Smooth muscle cell of the coronary artery (primary cell): ENCODE data around the gene PRTG. TPM values are rescaled to one million over a fixed set of nuclear protein-coding genes. Genes with fewer than 3 reads are reported as not detected.

Experiments used
- total RNA-seq: library from RNA; depleted of rRNA; stranded (reverse); fragments of >200 nt; gene quantifications from 2 replicates; pipeline ENCODE4 v1.2.3, GENCODE V29; 2014; ENCODE audit warnings: low replicate concordance

Gene PRTG
- total RNA-seq, result 0.70 and 2.0 TPM in 2 replicates

DNA sequence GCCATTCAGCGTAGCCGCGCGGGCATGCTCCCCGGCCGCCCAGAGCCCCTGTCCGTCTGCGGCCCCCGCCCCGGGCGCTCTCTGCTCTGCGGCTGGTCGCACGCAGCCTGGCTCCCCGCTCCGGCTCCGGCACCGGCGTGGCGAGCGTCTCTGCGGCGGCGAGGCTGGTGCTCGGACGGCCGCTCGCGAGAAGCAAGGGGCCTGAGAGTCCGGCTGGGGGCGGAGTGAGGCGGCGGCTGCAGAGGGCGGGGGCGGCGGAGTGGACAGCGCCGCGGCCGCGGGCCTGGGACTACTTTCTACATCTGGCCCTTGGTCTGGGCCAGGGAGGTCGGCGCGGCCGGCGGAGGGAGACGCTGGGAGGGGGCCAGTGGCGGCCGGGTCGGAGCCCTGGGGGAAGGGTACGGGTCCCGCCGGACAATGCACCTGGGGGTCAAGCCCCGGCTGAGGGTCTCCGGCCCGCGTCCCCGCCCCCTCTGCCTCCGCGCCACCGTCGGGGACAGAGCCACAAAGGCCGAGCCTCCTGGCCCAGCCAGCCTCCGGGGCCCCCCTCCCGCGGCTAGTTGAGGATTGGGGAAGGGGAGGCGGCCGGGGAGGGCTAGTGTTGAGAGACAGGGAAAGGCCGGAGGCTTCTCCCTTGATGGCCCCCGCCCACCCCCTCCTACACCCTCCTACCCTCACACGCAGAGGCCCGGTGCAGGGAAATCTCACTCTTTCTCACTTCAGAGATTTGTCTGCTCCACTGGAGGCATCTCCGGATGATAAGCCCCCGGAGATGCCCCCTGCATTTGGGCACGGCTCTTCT lies at the start of gene PRTG:
Gene PRTG (minus strand): TSS at position 226 of the 802 bp plus-strand sequence. CDS start 221 bp downstream, at position 5.

DNA sequence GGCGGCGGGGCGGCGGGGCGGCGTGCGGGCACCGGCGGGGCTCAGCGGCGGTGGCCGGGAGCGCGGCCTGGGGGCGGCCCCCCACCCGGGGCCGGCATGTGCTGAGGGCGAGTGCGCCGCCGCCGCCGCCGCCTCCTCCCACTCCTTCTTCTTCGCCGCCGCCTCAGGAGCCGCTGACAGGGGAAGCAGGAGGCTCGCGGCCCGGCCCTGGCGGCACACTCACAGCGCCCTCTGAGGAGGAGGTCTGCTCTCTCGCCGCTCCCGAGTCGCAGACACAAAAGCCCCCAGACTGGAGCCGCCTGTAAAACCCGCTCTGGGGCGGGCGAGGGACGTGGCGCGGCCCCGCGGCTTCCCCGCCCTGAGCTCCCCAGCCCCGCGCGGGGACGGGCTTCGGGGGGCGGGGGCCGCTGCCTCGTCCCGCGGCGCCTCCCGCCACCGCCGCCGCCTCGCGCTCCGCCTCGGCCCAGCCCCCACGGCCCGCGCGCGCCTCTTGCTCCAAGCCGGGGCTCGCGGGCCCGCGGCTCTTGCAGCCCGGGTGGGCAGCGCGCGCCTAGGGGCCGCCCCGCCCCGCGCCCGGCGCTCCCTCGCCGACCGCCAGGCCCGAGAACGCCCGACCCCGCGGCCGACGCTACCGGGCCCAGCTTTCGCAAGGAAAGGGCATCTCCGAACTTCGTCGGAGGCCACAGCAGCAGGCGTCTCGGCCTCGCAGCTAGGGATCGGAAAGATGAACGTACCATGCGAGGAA lies 154.7 kb downstream of the PRTG start, which contains the start of gene PYGO1:
Gene PYGO1 (minus strand): TSS at position 276 of the 745 bp plus-strand sequence. CDS start 462 bp downstream, outside the sequence.

Other genes with a start within 250 kb of the PRTG start
- 2.3 and 3.7 TPM in 2 replicates for gene DNAAF4, start 234.9 kb downstream of the PRTG start, total RNA-seq
- gene PYGO1, start 154.8 kb downstream of the PRTG start, total RNA-seq, result 4.7 and 5.0 TPM in 2 replicates